Measurements from ENCODE around the gene BTN2A1.

BTN2A1 gene

GRCh38 chr6:26472549-26473290 is 15.0 kb downstream of the BTN2A1 start:
- no peak for DNase-seq

GRCh38 chr6:26473429-26473757 is 15.6 kb downstream of the BTN2A1 start:
- DNase-seq, result no peak

GRCh38 chr6:26473758-26474438 is 16.1 kb downstream of the BTN2A1 start:
- DNase-seq, result peak; percentile 93

- no peak for DNase-seq
Observed at GRCh38 chr6:26474439-26474881, 16.7 kb downstream of the BTN2A1 start.

GRCh38 chr6:26475823-26476729 is 18.3 kb downstream of the BTN2A1 start:
- no peak for DNase-seq

GRCh38 chr6:26476896-26477295 is 19.1 kb downstream of the BTN2A1 start:
- DNase-seq, result no peak

GRCh38 chr6:26477426-26477825 is 19.7 kb downstream of the BTN2A1 start:
- no peak for DNase-seq

GRCh38 chr6:26478100-26478984 is 20.6 kb downstream of the BTN2A1 start:
- no peak for DNase-seq

GRCh38 chr6:26478985-26479278 is 21.2 kb downstream of the BTN2A1 start:
- DNase-seq, result no peak

- no peak for DNase-seq
Observed at GRCh38 chr6:26482338-26482737, 24.6 kb downstream of the BTN2A1 start.

GRCh38 chr6:26483727-26484126 is 26.0 kb downstream of the BTN2A1 start:
- DNase-seq, result no peak

GRCh38 chr6:26484161-26484560 is 26.4 kb downstream of the BTN2A1 start:
- no peak for DNase-seq

GRCh38 chr6:26485112-26485780 is 27.5 kb downstream of the BTN2A1 start:
- DNase-seq, result no peak

GRCh38 chr6:26486358-26486757 is 28.6 kb downstream of the BTN2A1 start:
- no peak for DNase-seq

GRCh38 chr6:26487466-26487865 is 29.7 kb downstream of the BTN2A1 start:
- DNase-seq, result no peak

GRCh38 chr6:26489996-26490964 is 32.5 kb downstream of the BTN2A1 start:
- peak; percentile 37 for DNase-seq

GRCh38 chr6:26491604-26492003 is 33.8 kb downstream of the BTN2A1 start:
- DNase-seq, result no peak

GRCh38 chr6:26493258-26493657 is 35.5 kb downstream of the BTN2A1 start:
- DNase-seq, result no peak

GRCh38 chr6:26494117-26494516 is 36.4 kb downstream of the BTN2A1 start:
- DNase-seq, result no peak

- DNase-seq, result no peak
Observed at GRCh38 chr6:26495281-26495680, 37.5 kb downstream of the BTN2A1 start.

- no peak for DNase-seq
Observed at GRCh38 chr6:26497610-26498009, 39.9 kb downstream of the BTN2A1 start.
